Measurements from ENCODE around the gene HDDC3.

Gene HDDC3

GRCh38 chr15:90931828-90932659 is at the start of gene HDDC3:
HDDC3 (minus strand) TSS chr15:90932549; CDS start chr15:90932540, 9 bp downstream.
- peak within 1 kb of the TSS; percentile 85 for H3K4me3 Mint-ChIP-seq
- no peaks in the 10 kb centered on the region for H3K9me3 Mint-ChIP-seq
- no peaks in the 10 kb centered on the region for H3K27me3 Mint-ChIP-seq
- peaks cover 64% of the 10 kb centered on the region for H3K4me1 Mint-ChIP-seq (ENCODE audit: low read depth)
- peak within 1 kb of the TSS; percentile 97 for H3K27ac Mint-ChIP-seq
- intact Hi-C loops (cut with micrococcal nuclease): loop anchor here (2.0 to 10.0 kb wide), 2 partner anchors 17 to 47 kb away; partner anchors contain the start of gene FES
- peaks cover 16% of the 10 kb centered on the region for H3K36me3 Mint-ChIP-seq (ENCODE audit: low read depth)

GRCh38 chr15:90982135-90982534 is 49.8 kb upstream of the HDDC3 start:
- intact Hi-C loops (cut with micrococcal nuclease): no loop called here
- H3K36me3 Mint-ChIP-seq (ENCODE audit: low read depth): peaks cover 9% of the 10 kb centered on the region
- H3K9me3 Mint-ChIP-seq: no peaks in the 10 kb centered on the region
- no peaks in the 10 kb centered on the region for H3K27me3 Mint-ChIP-seq
- H3K27ac Mint-ChIP-seq: no peak overlapping the region
- no peak overlapping the region for H3K4me3 Mint-ChIP-seq
- H3K4me1 Mint-ChIP-seq (ENCODE audit: low read depth): peaks cover 17% of the 10 kb centered on the region

- Mint-ChIP-seq H3K4me3 (no peak overlapping the region), H3K27me3 (no peaks in the 10 kb centered on the region), H3K36me3 (ENCODE audit: low read depth) (peaks cover 9% of the 10 kb centered on the region), H3K9me3 (no peaks in the 10 kb centered on the region), H3K27ac (no peak overlapping the region), H3K4me1 (ENCODE audit: low read depth) (peaks cover 17% of the 10 kb centered on the region)
- intact Hi-C loops (cut with micrococcal nuclease): no loop called here
Observed at GRCh38 chr15:90981681-90982080, 49.3 kb upstream of the HDDC3 start.

GRCh38 chr15:90979582-90979981 is 47.2 kb upstream of the HDDC3 start:
- intact Hi-C loops (cut with micrococcal nuclease): no loop called here
- Mint-ChIP-seq H3K4me3 (no peak overlapping the region), H3K36me3 (ENCODE audit: low read depth) (peaks cover 20% of the 10 kb centered on the region), H3K27ac (no peak overlapping the region), H3K27me3 (no peaks in the 10 kb centered on the region), H3K9me3 (no peaks in the 10 kb centered on the region), H3K4me1 (ENCODE audit: low read depth) (peaks cover 17% of the 10 kb centered on the region)

- H3K27ac Mint-ChIP-seq: no peak overlapping the region
- no peaks in the 10 kb centered on the region for H3K27me3 Mint-ChIP-seq
- no peak overlapping the region for H3K4me3 Mint-ChIP-seq
- H3K36me3 Mint-ChIP-seq (ENCODE audit: low read depth): peaks cover 34% of the 10 kb centered on the region
- no peaks in the 10 kb centered on the region for H3K4me1 Mint-ChIP-seq (ENCODE audit: low read depth)
- intact Hi-C loops (cut with micrococcal nuclease): no loop called here
- no peaks in the 10 kb centered on the region for H3K9me3 Mint-ChIP-seq
Observed at GRCh38 chr15:90974216-90974615, 41.9 kb upstream of the HDDC3 start.

- Mint-ChIP-seq H3K27ac (no peak overlapping the region), H3K4me3 (no peak overlapping the region), H3K9me3 (no peaks in the 10 kb centered on the region), H3K4me1 (ENCODE audit: low read depth) (no peaks in the 10 kb centered on the region), H3K36me3 (ENCODE audit: low read depth) (peaks cover 24% of the 10 kb centered on the region), H3K27me3 (no peaks in the 10 kb centered on the region)
- intact Hi-C loops (cut with micrococcal nuclease): no loop called here
Observed at GRCh38 chr15:90972133-90972532, 39.8 kb upstream of the HDDC3 start.

GRCh38 chr15:90970274-90970673 is 37.9 kb upstream of the HDDC3 start:
- Mint-ChIP-seq H3K27ac (no peak overlapping the region), H3K9me3 (no peaks in the 10 kb centered on the region), H3K27me3 (no peaks in the 10 kb centered on the region), H3K36me3 (ENCODE audit: low read depth) (peaks cover 31% of the 10 kb centered on the region), H3K4me3 (no peak overlapping the region), H3K4me1 (ENCODE audit: low read depth) (no peaks in the 10 kb centered on the region)
- intact Hi-C loops (cut with micrococcal nuclease): no loop called here

GRCh38 chr15:90968434-90968833 is 36.1 kb upstream of the HDDC3 start:
- no peak overlapping the region for H3K4me3 Mint-ChIP-seq
- H3K27me3 Mint-ChIP-seq: no peaks in the 10 kb centered on the region
- no peak overlapping the region for H3K27ac Mint-ChIP-seq
- H3K36me3 Mint-ChIP-seq (ENCODE audit: low read depth): peaks cover 33% of the 10 kb centered on the region
- H3K9me3 Mint-ChIP-seq: no peaks in the 10 kb centered on the region
- no peaks in the 10 kb centered on the region for H3K4me1 Mint-ChIP-seq (ENCODE audit: low read depth)
- intact Hi-C loops (cut with micrococcal nuclease): no loop called here

- Mint-ChIP-seq H3K27me3 (no peaks in the 10 kb centered on the region), H3K4me1 (ENCODE audit: low read depth) (no peaks in the 10 kb centered on the region), H3K9me3 (no peaks in the 10 kb centered on the region), H3K4me3 (no peak overlapping the region), H3K27ac (no peak overlapping the region), H3K36me3 (ENCODE audit: low read depth) (peaks cover 39% of the 10 kb centered on the region)
- intact Hi-C loops (cut with micrococcal nuclease): no loop called here
Observed at GRCh38 chr15:90967206-90967605, 34.9 kb upstream of the HDDC3 start.

GRCh38 chr15:90966262-90966661 is 33.9 kb upstream of the HDDC3 start:
- no peaks in the 10 kb centered on the region for H3K9me3 Mint-ChIP-seq
- H3K4me3 Mint-ChIP-seq: no peak overlapping the region
- H3K36me3 Mint-ChIP-seq (ENCODE audit: low read depth): peaks cover 48% of the 10 kb centered on the region
- H3K4me1 Mint-ChIP-seq (ENCODE audit: low read depth): no peaks in the 10 kb centered on the region
- intact Hi-C loops (cut with micrococcal nuclease): no loop called here
- H3K27me3 Mint-ChIP-seq: no peaks in the 10 kb centered on the region
- no peak overlapping the region for H3K27ac Mint-ChIP-seq

GRCh38 chr15:90962021-90962420 is 29.7 kb upstream of the HDDC3 start:
- Mint-ChIP-seq H3K4me3 (no peak overlapping the region), H3K9me3 (no peaks in the 10 kb centered on the region), H3K27ac (no peak overlapping the region), H3K4me1 (ENCODE audit: low read depth) (peaks cover 12% of the 10 kb centered on the region), H3K36me3 (ENCODE audit: low read depth) (peaks cover 80% of the 10 kb centered on the region), H3K27me3 (no peaks in the 10 kb centered on the region)
- intact Hi-C loops (cut with micrococcal nuclease): no loop called here

- Mint-ChIP-seq H3K27ac (no peak overlapping the region), H3K9me3 (no peaks in the 10 kb centered on the region), H3K27me3 (no peaks in the 10 kb centered on the region), H3K4me1 (ENCODE audit: low read depth) (peaks cover 19% of the 10 kb centered on the region), H3K36me3 (ENCODE audit: low read depth) (peaks cover 69% of the 10 kb centered on the region), H3K4me3 (no peak overlapping the region)
- intact Hi-C loops (cut with micrococcal nuclease): no loop called here
Observed at GRCh38 chr15:90960298-90961091, 28.1 kb upstream of the HDDC3 start.

GRCh38 chr15:90959894-90960293 is 27.5 kb upstream of the HDDC3 start:
- H3K4me3 Mint-ChIP-seq: no peak overlapping the region
- intact Hi-C loops (cut with micrococcal nuclease): loop anchor here (5.0 to 10.0 kb wide), 2 partner anchors 72 to 315 kb away; no protein-coding TSS in a partner anchor

GRCh38 chr15:90959028-90959595 is 26.8 kb upstream of the HDDC3 start:
- intact Hi-C loops (cut with micrococcal nuclease): loop anchor here (5.0 to 10.0 kb wide), 2 partner anchors 73 to 316 kb away; no protein-coding TSS in a partner anchor

More at GRCh38 chr15:90959894-90960293, 27.5 kb upstream of the HDDC3 start:
- Mint-ChIP-seq H3K4me1 (ENCODE audit: low read depth) (peaks cover 24% of the 10 kb centered on the region), H3K27me3 (no peaks in the 10 kb centered on the region), H3K9me3 (no peaks in the 10 kb centered on the region), H3K27ac (no peak overlapping the region), H3K36me3 (ENCODE audit: low read depth) (peaks cover 66% of the 10 kb centered on the region)

More at GRCh38 chr15:90959028-90959595, 26.8 kb upstream of the HDDC3 start:
- Mint-ChIP-seq H3K4me3 (no peak overlapping the region), H3K27ac (no peak overlapping the region), H3K9me3 (no peaks in the 10 kb centered on the region), H3K27me3 (no peaks in the 10 kb centered on the region), H3K4me1 (ENCODE audit: low read depth) (peaks cover 29% of the 10 kb centered on the region), H3K36me3 (ENCODE audit: low read depth) (peaks cover 62% of the 10 kb centered on the region)

Measured in dendritic cell treated with granulocyte-macrophage colony-stimulating factor and Interleukin-4, amounts not matched to agents 40 ng/mL and 50 ng/mL, for 4 days (primary cell).